ENCODE data around the gene DGKQ.

DGKQ gene

DNA sequence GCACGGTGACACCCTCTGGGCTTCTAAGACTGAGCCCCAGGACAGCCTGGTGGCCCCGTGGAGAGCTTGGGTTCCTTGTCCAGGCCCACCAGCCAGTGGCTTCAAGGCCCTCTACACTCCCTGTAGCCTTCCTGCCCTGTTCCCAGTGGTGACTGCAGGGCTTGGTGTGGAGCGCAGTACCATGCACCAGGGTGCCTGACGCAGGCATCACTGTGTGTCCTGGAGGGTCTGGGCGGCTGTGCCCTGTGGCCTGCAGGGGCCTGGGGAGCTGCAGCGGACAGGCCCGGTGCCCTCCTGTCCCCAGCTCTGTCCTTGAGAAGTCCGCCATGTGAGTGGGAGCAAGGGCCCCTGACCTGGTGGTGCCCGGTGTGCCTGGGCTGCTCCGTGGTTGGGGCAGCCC is 42.4 kb upstream of the DGKQ start:
- Histone ChIP-seq H3K9me3 (ENCODE audit: control insufficient read depth in 1 of 2, low read length in 2 of 2) (no peaks in the 10 kb centered on the region), H3K4me3 (ENCODE audit: low read depth in 1 of 2, low read length in 2 of 2) (no peak overlapping the region), H3K9ac (ENCODE audit: low read depth in 1 of 2, low read length in 2 of 2) (no peak overlapping the region), H3K36me3 (ENCODE audit: control insufficient read depth in 1 of 2, insufficient read depth in 2 of 2, low read length in 2 of 2) (no peaks in the 10 kb centered on the region), H3K27me3 (ENCODE audit: control insufficient read depth in 1 of 2, insufficient read depth in 2 of 2, low read length in 2 of 2) (no peaks in the 10 kb centered on the region), H3K4me1 (ENCODE audit: control insufficient read depth in 1 of 2, insufficient read depth in 2 of 2, low read length in 2 of 2) (peaks cover 1 to 3% of the 10 kb centered on the region in 2 donors), H3K27ac (ENCODE audit: low read depth, low read length) (no peak overlapping the region)

DNA sequence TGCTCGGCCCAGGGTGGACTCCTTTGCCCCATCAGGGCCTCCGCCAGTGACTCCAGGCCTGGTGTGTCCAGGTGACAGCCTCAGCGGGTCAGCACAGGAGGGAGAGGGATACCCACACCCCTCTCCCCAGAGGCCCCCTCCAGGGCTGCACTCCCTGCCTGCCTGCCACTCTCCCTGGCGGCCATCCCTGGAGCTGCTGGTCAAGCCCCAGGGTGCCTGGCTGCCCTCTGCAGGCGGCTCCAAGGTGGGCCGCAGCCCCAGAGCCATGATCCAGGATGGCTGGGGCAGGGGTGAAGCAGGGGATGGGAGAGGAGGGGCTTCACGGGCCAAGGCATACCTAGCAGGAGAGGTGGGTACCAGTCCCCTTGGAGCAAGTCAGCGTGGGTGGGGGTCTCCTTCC is 41.8 kb upstream of the DGKQ start:
- Histone ChIP-seq H3K36me3 (ENCODE audit: control insufficient read depth in 1 of 2, insufficient read depth in 2 of 2, low read length in 2 of 2) (no peaks in the 10 kb centered on the region), H3K4me3 (ENCODE audit: low read depth in 1 of 2, low read length in 2 of 2) (no peak overlapping the region), H3K27me3 (ENCODE audit: control insufficient read depth in 1 of 2, insufficient read depth in 2 of 2, low read length in 2 of 2) (no peaks in the 10 kb centered on the region), H3K4me1 (ENCODE audit: control insufficient read depth in 1 of 2, insufficient read depth in 2 of 2, low read length in 2 of 2) (peaks cover 7 to 9% of the 10 kb centered on the region in 2 donors), H3K9me3 (ENCODE audit: control insufficient read depth in 1 of 2, low read length in 2 of 2) (no peaks in the 10 kb centered on the region), H3K9ac (ENCODE audit: low read depth in 1 of 2, low read length in 2 of 2) (no peak overlapping the region), H3K27ac (ENCODE audit: low read depth, low read length) (no peak overlapping the region)

DNA sequence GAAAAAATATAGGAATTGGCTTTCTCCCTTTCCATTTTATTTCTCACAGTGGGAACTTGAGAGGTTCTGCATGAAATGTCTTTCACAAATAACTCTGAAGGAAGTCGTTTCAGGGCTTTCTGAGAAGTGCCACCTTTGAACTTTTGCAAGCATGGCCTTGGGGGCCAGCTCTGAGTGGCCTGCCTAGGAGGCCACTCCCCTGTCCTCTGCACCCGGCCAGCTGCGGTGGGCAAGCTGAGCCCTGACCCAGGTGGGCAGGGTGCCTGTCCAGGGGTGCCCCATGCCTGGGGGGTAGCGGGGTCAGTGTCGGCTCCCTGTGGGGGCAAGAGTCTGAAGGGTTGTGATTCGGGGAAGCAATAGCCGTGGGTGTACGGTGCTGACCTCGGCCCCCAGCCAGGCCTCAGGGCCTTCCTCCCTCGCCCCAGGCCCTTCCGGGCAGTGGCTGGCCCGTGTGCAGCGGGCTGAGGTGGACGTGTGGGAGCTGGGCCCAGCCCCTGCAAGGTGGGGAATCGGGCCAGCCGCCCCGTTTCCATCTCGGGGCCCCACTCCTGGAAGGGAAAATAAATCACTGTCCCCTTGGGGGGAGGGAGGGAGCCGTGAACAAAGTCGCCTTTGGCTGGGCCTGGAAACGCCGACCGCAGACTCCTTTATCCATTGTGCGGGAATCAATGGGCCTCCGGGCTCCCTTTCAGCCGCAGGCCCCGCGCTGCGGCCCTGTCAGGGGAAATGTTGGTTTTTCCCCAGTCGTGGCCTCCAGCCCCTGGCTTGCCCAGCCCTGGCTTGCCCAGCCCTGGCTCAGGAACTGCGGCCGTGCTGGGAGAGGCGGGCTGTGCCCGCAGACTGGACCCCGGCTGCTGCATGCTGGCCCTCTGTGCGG is 41.2 kb upstream of the DGKQ start:
- H3K4me1 ChIP-seq (ENCODE audit: control insufficient read depth in 1 of 2, insufficient read depth in 2 of 2, low read length in 2 of 2): peaks cover 8 to 13% of the 10 kb centered on the region in 2 donors
- H3K4me3 ChIP-seq (ENCODE audit: low read depth in 1 of 2, low read length in 2 of 2): no peak overlapping the region
- H3K9ac ChIP-seq (ENCODE audit: low read depth in 1 of 2, low read length in 2 of 2): no peak overlapping the region
- H3K36me3 ChIP-seq (ENCODE audit: control insufficient read depth in 1 of 2, insufficient read depth in 2 of 2, low read length in 2 of 2): no peaks in the 10 kb centered on the region
- H3K9me3 ChIP-seq (ENCODE audit: control insufficient read depth in 1 of 2, low read length in 2 of 2): no peaks in the 10 kb centered on the region
- H3K27me3 ChIP-seq (ENCODE audit: control insufficient read depth in 1 of 2, insufficient read depth in 2 of 2, low read length in 2 of 2): no peaks in the 10 kb centered on the region
- no peak overlapping the region for H3K27ac ChIP-seq (ENCODE audit: low read depth, low read length)

DNA sequence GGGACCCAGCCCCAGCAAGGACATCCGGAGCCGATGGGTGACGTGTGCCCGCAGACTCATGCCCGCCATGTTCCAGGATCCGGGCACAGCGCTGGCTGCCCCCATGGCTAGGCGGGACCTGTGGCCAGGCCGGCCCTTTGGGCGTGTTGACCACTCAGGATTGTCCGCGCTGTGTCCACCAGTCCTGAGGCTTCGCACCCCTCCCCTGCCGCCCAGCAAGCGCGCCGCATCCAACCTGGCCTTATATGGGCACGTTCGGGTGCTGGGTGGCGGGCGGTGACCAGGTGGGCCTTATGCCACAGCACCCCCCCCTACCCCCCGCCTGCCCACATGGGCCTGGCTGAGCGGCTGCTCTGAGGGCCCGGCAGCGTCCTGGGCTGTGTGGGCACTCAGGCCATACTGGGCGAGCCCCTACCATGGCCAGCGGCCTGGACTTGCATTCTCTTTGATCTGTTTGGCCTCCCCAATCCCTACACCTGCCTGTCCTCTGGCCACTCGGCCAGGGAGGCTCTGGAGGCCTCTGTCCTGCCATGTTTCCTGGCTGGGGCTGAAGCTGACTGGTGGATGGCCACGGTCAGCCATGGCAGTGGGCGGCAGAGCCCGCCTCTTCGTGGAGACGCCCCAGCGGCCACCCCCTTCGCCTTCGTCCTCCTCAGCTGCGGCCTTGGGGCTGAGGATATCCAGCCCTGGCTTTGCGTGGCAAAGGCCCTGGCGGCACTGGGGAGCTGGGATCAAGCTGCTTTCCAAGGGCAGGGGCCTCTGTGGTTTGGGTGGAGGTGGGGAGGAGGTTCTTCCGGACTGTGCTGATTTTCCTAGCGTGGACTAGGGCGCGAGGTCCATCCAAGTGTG is 40.1 kb upstream of the DGKQ start:
- Histone ChIP-seq H3K36me3 (ENCODE audit: control insufficient read depth in 1 of 2, insufficient read depth in 2 of 2, low read length in 2 of 2) (no peaks in the 10 kb centered on the region), H3K9me3 (ENCODE audit: control insufficient read depth in 1 of 2, low read length in 2 of 2) (no peaks in the 10 kb centered on the region), H3K4me3 (ENCODE audit: low read depth in 1 of 2, low read length in 2 of 2) (no peak overlapping the region), H3K4me1 (ENCODE audit: control insufficient read depth in 1 of 2, insufficient read depth in 2 of 2, low read length in 2 of 2) (peaks cover 14 to 20% of the 10 kb centered on the region in 2 donors), H3K27ac (ENCODE audit: low read depth, low read length) (no peak overlapping the region), H3K27me3 (ENCODE audit: control insufficient read depth in 1 of 2, insufficient read depth in 2 of 2, low read length in 2 of 2) (peaks cover 4 to 7% of the 10 kb centered on the region in 2 donors), H3K9ac (ENCODE audit: low read depth in 1 of 2, low read length in 2 of 2) (no peak overlapping the region)

DNA sequence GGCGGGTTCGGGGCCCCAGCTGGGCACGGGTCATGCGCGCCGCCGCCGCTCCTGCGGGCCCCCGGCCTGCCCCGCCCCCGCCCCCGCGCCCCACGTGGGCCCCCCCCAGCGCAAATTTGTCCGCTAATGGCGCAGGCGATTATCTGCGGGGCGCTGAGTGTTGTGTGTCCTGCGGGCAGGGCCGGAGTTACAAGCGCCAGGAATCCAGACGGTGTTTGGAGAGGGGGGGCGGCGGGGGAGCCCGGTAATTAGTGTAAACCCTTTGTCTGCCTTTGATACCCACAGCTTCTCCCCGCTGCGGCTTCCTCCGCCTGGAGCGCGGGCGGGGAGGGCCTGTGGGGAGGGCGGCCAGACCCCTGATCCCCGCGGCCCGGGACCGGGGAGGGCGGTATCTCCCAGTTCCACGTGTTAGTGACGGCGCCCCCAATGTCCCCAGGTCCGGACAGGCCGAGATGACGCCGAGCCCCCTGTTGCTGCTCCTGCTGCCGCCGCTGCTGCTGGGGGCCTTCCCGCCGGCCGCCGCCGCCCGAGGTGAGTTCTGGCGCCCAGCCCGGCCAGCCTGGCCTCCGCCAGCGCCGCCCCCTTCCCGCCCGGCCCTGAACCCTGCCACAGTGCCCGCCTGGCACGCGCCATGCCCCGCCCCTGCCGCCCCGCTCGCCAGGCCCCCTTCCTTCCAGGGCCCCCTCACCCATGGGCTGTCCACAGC is 38.8 kb upstream of the DGKQ start:
- Histone ChIP-seq H3K9me3 (ENCODE audit: control insufficient read depth in 1 of 2, low read length in 2 of 2) (no peaks in the 10 kb centered on the region), H3K4me1 (ENCODE audit: control insufficient read depth in 1 of 2, insufficient read depth in 2 of 2, low read length in 2 of 2) (peaks cover 14 to 20% of the 10 kb centered on the region in 2 donors), H3K36me3 (ENCODE audit: control insufficient read depth in 1 of 2, insufficient read depth in 2 of 2, low read length in 2 of 2) (no peaks in the 10 kb centered on the region), H3K9ac (ENCODE audit: low read depth in 1 of 2, low read length in 2 of 2) (no peak overlapping the region), H3K27ac (ENCODE audit: low read depth, low read length) (no peak overlapping the region), H3K4me3 (ENCODE audit: low read depth in 1 of 2, low read length in 2 of 2) (peak overlapping the region; percentile 43 to 52), H3K27me3 (ENCODE audit: control insufficient read depth in 1 of 2, insufficient read depth in 2 of 2, low read length in 2 of 2) (peaks cover 13 to 18% of the 10 kb centered on the region in 2 donors)

DNA sequence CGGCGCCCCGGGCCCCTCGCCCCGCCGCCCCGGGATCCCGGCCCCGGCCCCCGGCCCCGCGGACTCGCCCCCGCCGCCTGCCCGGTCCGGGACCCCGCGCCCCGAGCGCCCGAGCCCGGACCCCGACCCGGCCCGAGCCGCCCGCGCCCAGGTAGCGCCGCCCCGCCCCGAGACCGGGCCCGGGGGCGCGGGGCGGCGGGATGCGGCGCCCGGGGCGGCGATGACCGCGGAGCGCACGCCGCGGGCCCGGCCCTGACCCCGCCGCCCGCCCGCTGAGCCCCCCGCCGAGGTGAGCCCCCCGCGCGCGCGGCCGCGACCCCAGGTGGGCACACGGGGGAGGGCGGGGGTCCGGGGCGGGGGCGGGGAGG is 38.3 kb upstream of the DGKQ start:
- H3K9me3 ChIP-seq (ENCODE audit: control insufficient read depth in 1 of 2, low read length in 2 of 2): no peaks in the 10 kb centered on the region
- no peak overlapping the region for H3K4me3 ChIP-seq (ENCODE audit: low read depth in 1 of 2, low read length in 2 of 2)
- H3K9ac ChIP-seq (ENCODE audit: low read depth in 1 of 2, low read length in 2 of 2): no peak overlapping the region
- no peaks in the 10 kb centered on the region for H3K36me3 ChIP-seq (ENCODE audit: control insufficient read depth in 1 of 2, insufficient read depth in 2 of 2, low read length in 2 of 2)
- peaks cover 14 to 20% of the 10 kb centered on the region in 2 donors for H3K4me1 ChIP-seq (ENCODE audit: control insufficient read depth in 1 of 2, insufficient read depth in 2 of 2, low read length in 2 of 2)
- H3K27me3 ChIP-seq (ENCODE audit: control insufficient read depth in 1 of 2, insufficient read depth in 2 of 2, low read length in 2 of 2): peaks cover 18 to 24% of the 10 kb centered on the region in 2 donors
- H3K27ac ChIP-seq (ENCODE audit: low read depth, low read length): no peak overlapping the region

GRCh38 chr4:1011022-1011665 is 37.8 kb upstream of the DGKQ start, which contains the start of gene FGFRL1:
Gene FGFRL1 (plus strand): TSS chr4:1011626. CDS start chr4:1012486, 860 bp downstream.
- H3K9ac ChIP-seq (ENCODE audit: low read depth in 1 of 2, low read length in 2 of 2): peak within 1 kb of the TSS; percentile 48 to 57

GRCh38 chr4:1010395-1011021 is 37.1 kb upstream of the DGKQ start:
- no peaks in the 10 kb centered on the region for H3K36me3 ChIP-seq (ENCODE audit: control insufficient read depth in 1 of 2, insufficient read depth in 2 of 2, low read length in 2 of 2)
- H3K27ac ChIP-seq (ENCODE audit: low read depth, low read length): no peak overlapping the region
- no peaks in the 10 kb centered on the region for H3K9me3 ChIP-seq (ENCODE audit: control insufficient read depth in 1 of 2, low read length in 2 of 2)
- peaks cover 14 to 20% of the 10 kb centered on the region in 2 donors for H3K4me1 ChIP-seq (ENCODE audit: control insufficient read depth in 1 of 2, insufficient read depth in 2 of 2, low read length in 2 of 2)
- peaks cover 21 to 26% of the 10 kb centered on the region in 2 donors for H3K27me3 ChIP-seq (ENCODE audit: control insufficient read depth in 1 of 2, insufficient read depth in 2 of 2, low read length in 2 of 2)
- H3K4me3 ChIP-seq (ENCODE audit: low read depth in 1 of 2, low read length in 2 of 2): peak overlapping the region; percentile 73 to 76
- peak overlapping the region; percentile 48 to 57 for H3K9ac ChIP-seq (ENCODE audit: low read depth in 1 of 2, low read length in 2 of 2)

More at GRCh38 chr4:1011022-1011665, 37.8 kb upstream of the DGKQ start, which contains the start of gene FGFRL1:
- no peak within 1 kb of the TSS for H3K27ac ChIP-seq (ENCODE audit: low read depth, low read length)
- no peaks in the 10 kb centered on the region for H3K36me3 ChIP-seq (ENCODE audit: control insufficient read depth in 1 of 2, insufficient read depth in 2 of 2, low read length in 2 of 2)
- H3K9me3 ChIP-seq (ENCODE audit: control insufficient read depth in 1 of 2, low read length in 2 of 2): no peaks in the 10 kb centered on the region
- H3K4me1 ChIP-seq (ENCODE audit: control insufficient read depth in 1 of 2, insufficient read depth in 2 of 2, low read length in 2 of 2): peaks cover 14 to 20% of the 10 kb centered on the region in 2 donors
- peak within 1 kb of the TSS; percentile 73 to 76 for H3K4me3 ChIP-seq (ENCODE audit: low read depth in 1 of 2, low read length in 2 of 2)
- H3K27me3 ChIP-seq (ENCODE audit: control insufficient read depth in 1 of 2, insufficient read depth in 2 of 2, low read length in 2 of 2): peaks cover 20 to 25% of the 10 kb centered on the region in 2 donors

Data from duodenal mucosa (tissue), 2 donors.